GM18498 (cell line): ENCODE measurements around the gene CEP63.
"Not testable (repeated sequence)": the region's sequence is repeated elsewhere in the genome, so short reads cannot be mapped to it uniquely, and the experiment has no call there.

Experiments
- ATAC-seq: cut with Tn5 transposase; IDR thresholded peaks from one replicate; pipeline ENCODE4 v1.9.1; 2021; ENCODE audit warnings: mild to moderate bottlenecking, moderate library complexity; ENCODE audit not compliant: unreplicated experiment

CEP63 gene

DNA sequence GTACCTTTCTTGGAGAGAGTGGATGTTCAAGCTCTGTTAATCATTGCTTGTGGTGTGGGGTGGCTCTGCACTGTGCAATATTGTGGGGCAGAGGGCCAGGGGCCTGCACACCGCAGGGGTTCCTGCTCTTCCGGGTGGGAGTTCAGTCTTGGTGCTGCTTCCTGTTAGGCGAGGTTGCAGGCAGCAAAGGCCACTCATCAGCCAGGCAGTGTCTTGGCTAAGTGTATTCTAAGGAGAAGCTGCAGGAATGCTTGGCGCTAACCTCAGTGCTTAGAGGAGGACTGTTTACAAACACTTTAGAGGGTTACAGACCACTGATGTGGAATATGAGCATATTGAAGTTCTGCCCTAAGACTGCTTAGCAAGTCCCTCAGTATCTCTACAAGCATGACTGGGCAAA, 81.7 kb downstream of the CEP63 start:
- no peak for ATAC-seq

DNA sequence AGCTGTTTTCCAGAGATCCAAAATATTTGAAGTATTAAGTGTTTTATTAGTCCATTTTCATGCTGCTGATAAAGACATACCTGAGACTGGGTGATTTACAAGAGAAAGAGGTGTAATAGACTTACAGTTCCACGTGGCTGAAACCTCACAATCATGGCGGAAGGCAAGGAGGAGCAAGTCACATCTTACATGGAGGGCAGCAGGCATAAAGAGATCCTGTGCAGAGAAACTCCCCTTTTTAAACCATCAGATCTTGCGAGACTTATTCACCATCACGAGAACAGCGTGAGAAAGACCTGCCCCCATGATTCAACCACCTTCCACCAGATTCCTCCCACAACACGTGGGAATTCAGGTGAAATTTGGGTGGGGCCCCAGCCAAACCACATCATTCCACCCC, 82.9 kb downstream of the CEP63 start:
- no peak for ATAC-seq

DNA sequence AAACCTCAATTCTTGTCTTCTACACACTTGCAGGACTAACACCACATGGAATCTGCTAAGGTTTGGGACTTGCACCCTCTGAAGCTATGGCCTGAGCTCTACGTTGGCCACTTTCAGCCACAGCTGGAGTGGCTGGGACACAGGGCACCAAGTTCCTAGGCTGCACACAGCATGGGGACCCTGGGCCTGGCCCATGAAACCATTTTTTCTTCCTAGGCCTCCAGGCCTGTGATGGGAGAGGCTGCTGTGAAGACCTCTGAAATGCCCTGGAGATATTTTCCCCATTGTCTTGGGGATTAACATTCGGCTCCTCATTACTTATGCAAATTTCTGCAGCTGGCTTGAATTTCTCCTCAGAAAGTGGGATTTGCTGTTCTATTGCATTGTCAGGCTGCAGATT, 84.0 kb downstream of the CEP63 start:
- ATAC-seq: not testable (repeated sequence)

DNA sequence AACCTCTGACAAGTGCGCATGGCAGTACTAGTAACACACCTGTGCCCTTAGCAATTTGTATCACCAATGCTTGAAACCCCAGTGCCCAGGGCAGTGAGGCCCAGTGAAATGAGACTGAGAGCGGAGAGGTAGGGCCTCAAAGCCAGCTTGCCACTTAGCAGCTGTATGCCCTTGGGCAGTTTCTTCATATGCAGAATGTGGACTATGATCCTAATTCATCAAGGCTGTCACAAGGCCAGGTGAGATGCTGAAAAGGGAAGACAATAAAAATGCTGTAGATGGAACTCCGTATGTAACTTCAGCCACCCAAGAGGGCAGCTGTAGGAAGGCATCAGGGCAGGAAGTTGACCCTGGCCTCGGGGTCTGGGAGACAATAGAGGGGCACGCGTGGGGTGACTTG, 90.6 kb downstream of the CEP63 start:
- ATAC-seq: no peak

DNA sequence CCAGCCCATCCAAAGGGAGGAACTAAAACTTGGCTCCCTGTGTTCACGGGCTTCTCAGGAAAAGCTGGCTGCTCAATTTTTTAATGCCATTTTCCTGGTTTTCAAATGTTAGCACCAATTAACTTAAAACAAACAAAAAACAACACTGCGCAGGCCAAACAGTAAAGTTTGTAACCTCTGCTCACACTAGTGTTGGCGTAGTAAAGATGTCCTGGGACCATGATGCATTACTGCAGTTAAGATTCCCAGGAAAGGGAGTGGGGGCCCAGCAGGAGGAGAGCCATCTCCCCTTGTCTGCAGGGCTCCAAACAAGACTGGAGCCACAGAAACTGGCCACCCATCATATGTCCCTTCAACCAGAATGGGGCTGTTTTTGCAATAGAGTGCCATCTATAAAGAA, 91.0 kb downstream of the CEP63 start:
- no peak for ATAC-seq

DNA sequence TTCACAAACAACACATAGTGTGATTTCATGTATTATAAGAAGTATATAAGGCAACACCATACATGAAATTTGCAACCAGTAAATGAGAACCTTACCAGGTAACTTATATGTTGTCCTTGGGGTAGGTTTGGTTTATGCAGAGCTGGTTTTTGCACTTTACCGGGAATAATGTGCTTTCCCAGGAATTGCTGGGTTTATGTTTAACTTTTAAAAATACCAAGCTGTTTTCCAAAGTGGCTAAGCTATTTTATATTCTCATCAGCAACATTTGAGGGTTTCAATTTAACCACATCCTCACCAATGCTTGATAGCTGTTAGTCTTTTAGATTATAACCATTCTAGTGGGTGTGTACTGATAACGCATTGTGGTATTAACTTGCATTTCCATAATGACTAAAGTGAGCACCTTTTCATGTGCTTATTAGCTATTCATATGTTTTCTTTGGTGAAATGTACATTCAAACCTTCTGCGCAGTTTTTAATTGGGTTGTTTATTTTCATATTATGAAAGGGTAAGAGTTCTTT, 93.3 kb downstream of the CEP63 start:
- ATAC-seq: no peak

DNA sequence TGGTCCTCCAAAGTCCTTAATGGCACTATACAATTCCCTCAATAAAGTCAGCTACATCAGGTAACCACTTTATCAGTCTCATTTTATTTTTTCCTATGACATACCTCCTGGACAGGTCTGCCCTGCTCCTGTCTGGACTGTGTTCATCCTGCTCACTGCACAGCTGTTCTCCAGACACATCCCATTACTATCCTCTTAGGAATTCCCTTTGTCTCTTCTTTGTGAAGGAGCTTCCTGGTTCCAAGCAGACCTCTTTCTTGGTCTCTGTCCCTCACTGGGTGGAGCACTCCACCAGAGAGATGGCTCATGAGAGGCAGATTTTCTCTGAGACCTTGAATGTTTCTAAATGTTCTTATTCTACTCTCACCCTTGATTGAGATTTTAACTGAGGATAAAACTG, 104.9 kb downstream of the CEP63 start:
- ATAC-seq: no peak

DNA sequence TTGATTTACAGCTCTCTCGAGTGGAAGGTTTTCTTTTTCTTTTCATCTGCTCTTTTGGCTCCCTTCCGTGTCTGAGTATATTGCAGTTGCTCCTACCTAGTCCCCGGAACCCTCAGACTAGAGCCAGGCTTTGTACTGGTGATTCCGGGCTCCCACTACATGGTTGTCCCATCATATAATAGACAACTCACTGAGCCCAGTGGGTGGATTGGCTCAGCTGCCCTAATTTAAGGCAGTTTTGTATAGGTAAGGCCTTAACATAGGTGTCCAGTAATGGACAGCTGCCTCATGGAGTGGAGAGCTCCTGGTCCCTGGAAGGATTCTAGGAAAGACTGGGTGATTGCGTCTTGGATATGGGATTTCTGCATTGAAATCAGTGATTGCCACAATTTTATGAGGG, 106.9 kb downstream of the CEP63 start:
- no peak for ATAC-seq

DNA sequence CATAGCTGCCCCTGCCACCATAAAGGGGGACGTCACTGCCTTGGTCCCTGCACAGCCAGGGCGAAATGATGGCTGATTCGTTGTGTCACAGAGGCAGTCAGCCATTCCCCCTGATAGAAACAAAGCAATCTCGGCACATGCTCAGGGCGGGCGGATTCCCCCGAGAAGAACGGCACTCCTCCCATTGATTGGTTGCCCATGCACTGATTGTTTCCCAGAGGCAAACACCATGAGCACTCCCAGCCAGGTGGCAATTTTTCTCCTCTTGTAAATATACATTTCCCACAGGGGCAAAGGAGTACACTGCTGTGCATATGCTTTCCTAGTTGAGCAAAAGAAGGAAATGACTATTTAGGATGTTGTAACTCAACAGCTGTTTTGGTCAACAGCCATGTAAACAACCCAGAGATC, 108.5 kb downstream of the CEP63 start:
- ATAC-seq: no peak

DNA sequence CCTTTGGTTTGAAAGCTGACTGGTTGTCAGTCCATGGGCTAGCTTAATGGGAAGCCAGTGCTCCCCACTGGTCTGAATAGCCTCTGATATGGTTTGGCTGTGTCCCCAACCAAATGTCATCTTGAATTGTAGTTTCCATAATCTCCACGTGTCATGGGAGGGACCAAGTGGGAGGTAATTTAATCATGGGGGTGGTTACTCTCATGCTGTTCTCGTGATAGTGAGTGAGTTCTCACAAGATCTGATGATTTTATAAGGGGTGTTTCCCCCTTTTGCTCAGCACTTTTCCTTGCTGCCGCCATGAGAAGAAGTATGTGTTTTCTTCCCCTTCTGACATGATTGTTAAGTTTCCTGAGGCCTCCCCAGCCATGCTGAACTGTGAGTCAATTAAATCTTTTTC, 109.1 kb downstream of the CEP63 start:
- not testable (repeated sequence) for ATAC-seq

DNA sequence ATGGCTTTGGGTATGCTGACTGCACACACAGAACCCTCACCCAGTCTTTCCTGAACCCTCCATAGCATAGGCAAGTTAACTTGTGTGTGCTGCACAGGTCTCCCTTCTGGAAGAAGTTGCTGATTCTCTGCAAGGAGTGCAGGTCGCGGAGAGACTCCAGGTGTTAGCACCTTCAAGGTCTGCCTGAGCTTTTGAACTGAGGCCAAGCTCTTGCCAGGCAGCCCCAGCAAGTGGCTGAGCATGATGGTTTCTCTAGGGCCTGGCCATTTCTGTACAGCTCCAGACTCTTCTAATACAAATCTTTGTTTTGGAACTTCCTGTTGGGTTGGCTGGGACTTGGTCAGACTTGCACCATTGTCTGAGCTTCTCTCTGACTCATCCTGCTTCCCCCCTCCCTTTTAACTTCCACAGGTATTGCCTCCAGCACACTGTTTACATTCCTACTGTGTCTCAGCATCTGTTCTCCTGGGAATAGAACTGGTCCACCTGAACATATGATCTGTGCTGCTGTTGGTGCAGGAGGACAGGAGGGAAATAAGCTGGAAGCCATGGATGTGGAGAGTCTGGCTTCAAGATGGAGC, 111.6 kb downstream of the CEP63 start:
- no peak for ATAC-seq

DNA sequence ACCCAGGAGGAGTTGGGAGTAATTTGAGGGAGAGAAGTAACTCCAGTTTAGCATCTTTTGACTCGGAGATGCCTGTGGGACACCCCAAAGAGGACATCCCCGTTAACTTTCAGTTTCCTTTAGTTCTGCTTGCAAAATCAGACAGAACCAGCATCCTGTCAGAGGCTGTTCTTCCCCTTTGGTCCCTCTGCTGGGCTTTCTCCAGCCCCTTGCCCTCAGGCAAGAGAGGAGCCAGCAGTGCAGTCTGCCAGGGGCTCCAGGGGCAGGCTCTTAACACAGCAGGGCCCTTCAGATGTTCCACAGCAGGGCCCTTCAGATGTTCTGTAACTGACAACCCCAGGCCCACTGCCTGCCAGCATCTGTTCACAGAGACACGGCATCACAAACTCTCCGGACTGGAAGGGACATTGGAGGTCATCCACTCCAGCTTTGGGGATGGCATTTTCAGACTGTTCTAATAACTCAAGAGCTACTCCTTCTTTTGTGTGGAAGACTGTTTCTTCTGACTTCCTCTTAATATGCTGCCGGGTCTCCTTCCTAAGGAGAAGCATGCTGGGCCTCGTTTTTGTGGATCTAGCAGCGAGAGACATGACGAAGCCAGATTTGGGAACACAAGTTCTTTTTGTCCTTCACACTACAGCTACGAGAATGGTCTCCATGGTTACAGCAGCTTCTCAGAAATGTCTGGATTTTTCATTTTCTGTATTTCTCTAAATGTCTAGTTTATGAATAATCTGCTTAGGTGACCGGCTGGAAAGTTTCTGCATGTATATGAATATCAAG, 113.1 kb downstream of the CEP63 start:
- ATAC-seq: no peak

DNA sequence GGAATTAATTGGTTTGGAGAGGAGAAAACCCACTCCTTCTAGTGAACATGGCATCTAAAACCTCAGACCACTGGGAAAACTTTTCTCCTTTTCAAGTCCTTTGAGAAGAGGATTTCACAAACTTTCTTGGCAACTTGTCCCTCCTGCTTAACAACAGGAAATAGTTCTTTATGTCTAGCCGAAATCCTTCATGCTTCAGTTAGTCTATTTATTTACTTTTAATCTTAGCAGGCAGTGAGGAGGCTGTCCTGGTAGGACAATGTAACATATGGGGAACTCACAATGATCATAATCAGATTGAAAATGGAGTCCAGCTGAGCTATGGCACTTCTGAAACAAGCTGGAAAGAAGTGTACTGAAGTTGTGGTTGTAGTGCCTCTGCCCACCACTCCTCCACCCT, 114.3 kb downstream of the CEP63 start:
- ATAC-seq: no peak

DNA sequence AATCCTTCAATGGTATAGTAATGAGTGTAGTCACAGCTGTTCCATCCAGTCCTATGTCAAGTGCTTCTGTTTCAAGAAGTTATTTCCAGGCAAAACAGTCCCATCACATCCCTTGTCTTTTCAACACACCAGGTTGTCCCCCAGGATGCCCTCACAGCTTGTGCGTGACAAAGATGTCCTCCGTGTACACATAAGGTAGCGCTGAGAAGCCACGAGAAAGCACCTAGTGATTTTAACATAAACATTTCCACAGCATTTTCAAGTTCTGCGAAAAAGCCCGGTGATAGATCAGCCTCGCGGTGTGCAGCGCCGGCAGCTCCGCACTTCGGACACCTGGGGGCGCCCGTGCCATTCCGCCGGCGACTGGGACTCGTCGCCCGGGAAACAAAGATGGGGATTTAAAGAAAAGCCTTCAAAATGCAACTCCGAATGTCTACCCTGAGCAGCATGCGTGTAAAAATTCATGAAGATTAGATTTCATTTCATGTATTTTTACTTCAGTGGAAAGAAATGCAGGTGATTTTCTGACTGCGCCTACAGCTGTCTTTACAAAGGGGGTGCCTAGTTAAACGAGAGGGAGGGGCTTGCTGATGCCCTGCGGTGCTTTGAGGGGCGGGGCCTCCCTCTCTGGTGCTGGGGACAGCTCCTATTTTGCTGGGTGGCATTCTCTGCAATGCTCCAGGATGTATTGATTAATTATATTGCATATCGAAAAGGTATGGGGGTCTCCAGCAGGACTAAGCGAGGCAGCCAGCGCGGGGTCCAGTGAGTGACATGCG, 115.0 kb downstream of the CEP63 start:
- peak; percentile 81 for ATAC-seq

DNA sequence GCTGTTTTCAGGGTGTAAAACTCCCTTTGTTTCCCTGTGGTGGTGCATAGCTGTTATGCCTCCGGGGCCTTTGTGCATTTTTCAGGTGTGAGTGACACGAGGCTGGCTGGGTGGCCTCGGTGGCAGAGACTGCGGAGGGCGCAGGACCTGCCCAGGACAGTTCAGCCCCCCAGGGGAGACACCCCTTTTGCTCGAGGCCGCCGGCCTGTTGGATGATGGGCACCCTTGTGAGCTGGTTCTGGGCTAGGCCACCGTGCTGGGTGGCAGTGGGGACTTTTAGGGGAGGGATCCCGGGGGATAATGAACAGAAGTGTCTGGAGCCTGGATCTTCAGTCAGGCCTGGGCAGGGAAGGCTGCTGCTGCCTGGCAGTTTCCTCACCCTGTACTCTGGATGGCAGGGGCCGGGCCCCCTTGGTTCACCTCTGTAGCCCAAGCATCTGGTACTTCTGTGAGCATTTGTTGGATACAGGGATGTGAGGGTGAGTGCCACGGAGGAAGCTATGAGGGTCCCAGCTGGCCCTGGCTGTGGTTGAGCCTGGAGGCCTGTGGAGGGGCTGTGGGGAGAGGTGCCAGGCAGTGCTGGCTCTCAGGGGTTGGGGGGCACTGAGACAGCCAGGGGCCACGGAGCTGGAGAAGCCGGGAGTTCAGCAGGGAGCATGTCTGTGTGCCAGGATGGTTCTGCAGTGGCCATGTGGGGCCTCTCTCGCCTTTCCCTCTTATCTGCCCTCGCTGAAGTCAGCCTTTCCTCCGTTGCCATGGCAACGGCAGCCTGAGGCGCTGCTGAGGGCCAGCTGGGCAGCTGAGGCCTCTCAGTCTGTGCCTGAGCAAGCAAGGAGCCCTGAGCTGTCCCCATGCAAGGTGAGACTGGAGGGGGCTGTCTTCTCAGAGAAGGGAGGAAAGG, 115.9 kb downstream of the CEP63 start:
- ATAC-seq: no peak

DNA sequence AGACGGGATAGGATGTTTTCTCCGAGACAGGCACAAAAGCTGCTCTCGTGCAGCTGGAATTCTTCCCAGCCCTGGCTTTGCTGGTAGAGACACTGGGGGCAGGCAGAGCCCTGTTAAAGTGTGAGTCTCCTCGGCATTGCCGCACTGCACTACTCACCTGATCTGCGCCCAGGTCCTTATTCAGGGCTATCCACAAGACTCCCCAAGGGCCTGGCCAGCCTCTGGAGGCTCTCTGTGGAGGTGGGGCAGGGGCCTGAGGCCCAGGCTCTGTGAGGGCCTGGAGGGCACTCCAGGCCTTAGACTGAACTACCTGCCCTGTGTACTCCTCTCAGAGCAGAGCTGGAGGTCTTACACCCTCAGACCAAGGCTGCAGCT, 116.6 kb downstream of the CEP63 start:
- no peak for ATAC-seq

DNA sequence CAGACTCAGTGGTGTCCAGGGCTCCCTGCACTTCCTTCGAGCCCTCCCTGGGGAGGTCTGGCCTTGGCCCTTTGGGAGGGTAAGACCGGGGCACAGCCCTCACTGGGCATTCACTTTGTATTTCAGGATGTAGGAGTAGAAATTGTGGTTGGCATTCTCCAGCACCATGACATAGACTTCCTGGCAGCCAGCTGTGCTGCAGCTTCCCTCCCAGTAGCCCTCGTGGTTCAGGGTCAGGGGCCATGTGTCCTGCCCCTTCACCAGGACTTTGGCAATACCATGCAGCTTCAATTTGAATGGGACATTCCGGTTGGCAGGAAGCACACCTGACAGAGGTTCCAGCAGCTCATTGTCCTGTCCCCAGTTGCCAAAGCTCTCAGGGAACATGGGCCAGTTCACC, 117.6 kb downstream of the CEP63 start:
- no peak for ATAC-seq

DNA sequence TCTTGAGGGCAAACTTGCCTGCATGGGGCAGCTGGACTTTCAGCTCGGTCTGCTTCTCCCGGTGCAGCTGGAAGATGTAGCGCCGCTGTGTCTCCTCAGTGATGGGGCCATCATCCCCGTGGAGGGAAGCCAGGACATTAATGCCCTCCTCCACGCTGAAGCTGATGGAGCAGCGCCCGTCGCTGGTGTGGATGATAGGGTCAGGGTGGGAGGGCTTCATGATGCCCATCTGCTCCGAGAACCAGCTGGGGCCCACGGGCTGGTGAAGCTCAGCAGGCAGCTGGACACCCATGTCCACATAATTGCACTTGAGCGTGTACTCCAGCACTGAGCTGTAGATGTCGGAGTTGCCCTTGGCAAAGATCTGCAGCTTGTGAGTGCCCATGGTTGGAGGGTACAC, 118.1 kb downstream of the CEP63 start:
- no peak for ATAC-seq

DNA sequence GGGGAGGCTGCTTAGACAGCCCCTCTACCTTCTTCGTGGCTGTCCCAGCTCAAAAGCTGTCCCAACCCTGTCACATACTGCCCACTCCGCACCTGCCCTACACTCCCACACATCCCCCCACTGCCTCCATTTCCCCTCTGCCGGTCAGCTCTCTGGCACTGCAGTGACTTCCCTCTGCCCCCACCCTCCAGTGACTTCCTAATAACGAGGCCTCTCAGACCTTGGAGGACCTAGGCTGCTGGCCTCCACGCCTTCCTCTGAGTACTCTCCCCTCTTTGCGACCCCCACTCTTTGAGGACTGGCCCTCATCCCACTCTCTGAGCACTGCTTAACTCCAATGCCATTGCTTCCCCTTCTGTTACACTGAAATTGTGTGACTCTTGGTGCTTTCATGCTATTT, 119.7 kb downstream of the CEP63 start:
- no peak for ATAC-seq

DNA sequence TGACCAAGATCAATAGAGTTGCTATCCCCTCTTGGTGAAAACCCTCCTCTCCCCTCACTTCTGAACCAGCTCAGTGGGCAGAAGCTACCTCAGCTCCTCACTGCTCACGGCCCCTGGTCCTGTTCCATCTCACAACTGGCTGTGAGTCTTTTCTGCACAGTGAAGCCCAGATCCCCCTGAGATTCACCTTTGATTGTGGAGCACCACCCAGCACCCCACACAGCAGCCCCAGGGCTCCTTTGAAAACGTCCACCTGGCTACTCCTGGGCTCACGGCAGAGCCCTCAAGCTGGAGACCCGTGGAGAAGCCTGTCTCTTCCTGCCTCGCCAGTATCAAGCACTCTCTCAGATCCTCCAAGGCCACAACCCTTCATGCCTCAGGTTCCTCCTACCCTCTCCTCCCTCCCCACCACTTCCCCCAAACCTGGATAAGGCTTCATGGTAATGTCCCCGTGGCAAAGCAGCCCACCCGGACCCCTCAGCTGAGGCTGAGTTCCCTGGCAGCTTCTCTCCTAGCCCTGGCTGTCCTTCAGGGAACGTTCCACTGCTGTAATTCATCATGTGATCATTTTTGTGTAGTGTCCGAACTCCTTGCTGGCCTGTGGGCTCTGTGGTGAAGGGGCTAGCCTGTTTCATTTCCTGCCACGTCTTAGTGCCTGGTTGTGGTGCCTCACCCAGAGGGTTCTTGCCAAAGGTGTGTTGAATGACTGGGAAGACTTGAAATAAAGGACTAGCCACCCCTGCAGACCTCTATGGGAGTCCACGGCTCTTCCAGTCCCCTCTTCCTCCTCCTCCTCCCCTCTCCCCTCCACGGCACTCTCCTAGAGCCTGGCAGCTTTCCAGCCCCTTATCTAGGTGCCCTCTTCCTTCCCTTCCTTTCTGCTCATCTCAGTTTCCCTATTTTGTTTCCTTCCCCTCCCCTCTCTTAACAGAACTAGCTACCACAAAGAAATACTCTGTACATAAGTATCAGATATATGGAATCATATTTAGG, 120.5 kb downstream of the CEP63 start:
- ATAC-seq: no peak
